HUDEP-2 (cell line): ENCODE data around the gene SCFD2.
"Not testable (repeated sequence)": the region's sequence is repeated elsewhere in the genome, so short reads cannot be mapped to it uniquely, and the experiment has no call there.

ENCODE experiments used
- DNase-seq, 76 experiments: peaks; one replicate each; lab custom pipeline; 2025; ENCODE audit not compliant: unreplicated experiment in 76 of 76; lab: John Stamatoyannopoulos, UW

The SCFD2 gene

GRCh38 chr4:53195815-53196661 is 169.8 kb downstream of the SCFD2 start:
- DNase-seq = no peak

- no peak for DNase-seq
Measured at GRCh38 chr4:53194727-53195126, 171.1 kb downstream of the SCFD2 start.

GRCh38 chr4:53193111-53193510 is 172.8 kb downstream of the SCFD2 start:
- no peak for DNase-seq

- no peak for DNase-seq
Measured at GRCh38 chr4:53192496-53192895, 173.4 kb downstream of the SCFD2 start.

- no peak for DNase-seq
Measured at GRCh38 chr4:53191997-53192396, 173.9 kb downstream of the SCFD2 start.

- no peak for DNase-seq
Measured at GRCh38 chr4:53189011-53189410, 176.8 kb downstream of the SCFD2 start.

- peak in 7 of 76 experiments; percentile 3 to 42 (median 20) for DNase-seq
Measured at GRCh38 chr4:53186714-53187358, 179.0 kb downstream of the SCFD2 start.

GRCh38 chr4:53185869-53186585 is 179.8 kb downstream of the SCFD2 start:
- no peak for DNase-seq

GRCh38 chr4:53183754-53184153 is 182.1 kb downstream of the SCFD2 start:
- DNase-seq = no peak

- DNase-seq = not testable (repeated sequence)
Measured at GRCh38 chr4:53177751-53178150, 188.1 kb downstream of the SCFD2 start.

- no peak for DNase-seq
Measured at GRCh38 chr4:53175640-53176039, 190.2 kb downstream of the SCFD2 start.

GRCh38 chr4:53174823-53175222 is 191.0 kb downstream of the SCFD2 start:
- no peak for DNase-seq

- DNase-seq = no peak
Measured at GRCh38 chr4:53173576-53173975, 192.3 kb downstream of the SCFD2 start.

GRCh38 chr4:53171797-53172196 is 194.1 kb downstream of the SCFD2 start:
- no peak for DNase-seq

GRCh38 chr4:53169695-53170617 is 195.9 kb downstream of the SCFD2 start:
- no peak for DNase-seq

- peak in 5 of 76 experiments; percentile 1 to 24 (median 6) for DNase-seq
Measured at GRCh38 chr4:53168228-53168627, 197.6 kb downstream of the SCFD2 start.

- no peak for DNase-seq
Measured at GRCh38 chr4:53162969-53163368, 202.9 kb downstream of the SCFD2 start.

- DNase-seq = no peak
Measured at GRCh38 chr4:53161787-53162433, 204.0 kb downstream of the SCFD2 start.

- DNase-seq = no peak
Measured at GRCh38 chr4:53161051-53161786, 204.6 kb downstream of the SCFD2 start.
